ENCODE results near the gene CIDEA. TPM values are rescaled to one million over a fixed set of nuclear protein-coding genes. Genes with fewer than 3 reads are reported as not detected.

CIDEA gene
- total RNA-seq, 1 experiment from 2014 or later: not detected

DNA sequence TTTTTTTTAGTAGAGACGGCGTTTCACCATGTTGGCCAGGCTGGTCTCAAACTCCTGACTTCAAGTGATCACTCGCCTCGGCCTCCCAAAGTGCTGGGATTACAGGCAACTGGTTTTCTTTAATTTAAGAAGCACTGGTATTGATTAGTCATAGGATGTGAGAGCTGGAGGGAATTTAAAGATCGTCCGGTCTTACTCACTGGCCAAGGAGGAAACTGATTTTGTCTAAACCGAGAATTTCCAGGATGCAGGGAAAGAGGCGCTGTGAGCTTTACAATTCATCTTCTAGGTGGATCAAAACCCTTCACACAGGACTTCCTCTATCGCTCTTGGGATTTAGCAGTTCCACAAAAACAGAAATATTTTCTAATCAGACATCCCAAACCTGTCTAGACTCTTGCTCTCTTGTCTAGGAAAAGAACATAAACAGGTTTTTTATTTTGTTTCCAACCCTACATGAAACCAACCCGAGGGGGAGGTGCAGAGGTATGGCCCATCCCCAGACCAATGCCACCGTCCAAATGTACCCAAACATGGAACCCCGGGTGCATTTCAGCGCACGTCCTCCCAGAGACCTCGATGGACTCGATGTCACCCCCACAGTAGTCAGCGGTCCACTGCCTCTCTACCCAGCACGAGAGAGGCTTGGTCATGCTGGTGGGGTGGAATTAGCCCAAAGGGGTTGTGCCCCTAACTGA lies 41.4 kb downstream of the CIDEA start:
- H3K9ac ChIP-seq (ENCODE audit: low read length): no peak overlapping the region
- H3K4me2 ChIP-seq (ENCODE audit: low read depth, low read length, poor library complexity, severe bottlenecking): no peak overlapping the region
- no peaks in the 10 kb centered on the region for H3K27me3 ChIP-seq (ENCODE audit: low read length)
- H3K9me3 ChIP-seq (ENCODE audit: low read length): no peaks in the 10 kb centered on the region
- no peak overlapping the region for H2AFZ ChIP-seq (ENCODE audit: low read length)
- H3K36me3 ChIP-seq (ENCODE audit: insufficient read depth, low read length): no peaks in the 10 kb centered on the region
- no peak for DNase-seq
- H4K20me1 ChIP-seq (ENCODE audit: insufficient read depth, low read depth, low read length): no peaks in the 10 kb centered on the region
- no peaks in the 10 kb centered on the region for H3K79me2 ChIP-seq (ENCODE audit: low read length)
- no peaks in the 10 kb centered on the region for H3K9me2 ChIP-seq (replicated peaks; ENCODE audit: insufficient read depth, low read length)
- no peak overlapping the region for H3K4me3 ChIP-seq (ENCODE audit: low read length)
- no peaks in the 10 kb centered on the region for H3K4me1 ChIP-seq (ENCODE audit: low read length)
- no peak overlapping the region for H3K27ac ChIP-seq (ENCODE audit: low read length)

- H4K20me1 ChIP-seq (ENCODE audit: insufficient read depth, low read depth, low read length): no peaks in the 10 kb centered on the region
- DNase-seq: no peak
- H2AFZ ChIP-seq (ENCODE audit: low read length): no peak overlapping the region
- no peaks in the 10 kb centered on the region for H3K27me3 ChIP-seq (ENCODE audit: low read length)
- no peaks in the 10 kb centered on the region for H3K9me2 ChIP-seq (replicated peaks; ENCODE audit: insufficient read depth, low read length)
- H3K4me1 ChIP-seq (ENCODE audit: low read length): no peaks in the 10 kb centered on the region
- no peak overlapping the region for H3K4me3 ChIP-seq (ENCODE audit: low read length)
- H3K4me2 ChIP-seq (ENCODE audit: low read depth, low read length, poor library complexity, severe bottlenecking): no peak overlapping the region
- no peak overlapping the region for H3K9ac ChIP-seq (ENCODE audit: low read length)
- H3K27ac ChIP-seq (ENCODE audit: low read length): no peak overlapping the region
- H3K79me2 ChIP-seq (ENCODE audit: low read length): no peaks in the 10 kb centered on the region
- no peaks in the 10 kb centered on the region for H3K36me3 ChIP-seq (ENCODE audit: insufficient read depth, low read length)
- no peaks in the 10 kb centered on the region for H3K9me3 ChIP-seq (ENCODE audit: low read length)
Measured at GRCh38 chr18:12296087-12296403, 41.9 kb downstream of the CIDEA start.

GRCh38 chr18:12296457-12296856 lies 42.3 kb downstream of the CIDEA start:
- no peaks in the 10 kb centered on the region for H3K27me3 ChIP-seq (ENCODE audit: low read length)
- H3K4me2 ChIP-seq (ENCODE audit: low read depth, low read length, poor library complexity, severe bottlenecking): no peak overlapping the region
- H2AFZ ChIP-seq (ENCODE audit: low read length): no peak overlapping the region
- no peaks in the 10 kb centered on the region for H3K79me2 ChIP-seq (ENCODE audit: low read length)
- no peak overlapping the region for H3K9ac ChIP-seq (ENCODE audit: low read length)
- H3K36me3 ChIP-seq (ENCODE audit: insufficient read depth, low read length): no peaks in the 10 kb centered on the region
- H3K27ac ChIP-seq (ENCODE audit: low read length): no peak overlapping the region
- H3K9me2 ChIP-seq (replicated peaks; ENCODE audit: insufficient read depth, low read length): no peaks in the 10 kb centered on the region
- DNase-seq: no peak
- no peaks in the 10 kb centered on the region for H3K9me3 ChIP-seq (ENCODE audit: low read length)
- H4K20me1 ChIP-seq (ENCODE audit: insufficient read depth, low read depth, low read length): no peaks in the 10 kb centered on the region
- no peak overlapping the region for H3K4me3 ChIP-seq (ENCODE audit: low read length)
- no peaks in the 10 kb centered on the region for H3K4me1 ChIP-seq (ENCODE audit: low read length)

- Histone ChIP-seq H3K4me2 (ENCODE audit: low read depth, low read length, poor library complexity, severe bottlenecking) (no peak overlapping the region), H2AFZ (ENCODE audit: low read length) (no peak overlapping the region), H3K4me3 (ENCODE audit: low read length) (no peak overlapping the region), H4K20me1 (ENCODE audit: insufficient read depth, low read depth, low read length) (no peaks in the 10 kb centered on the region), H3K79me2 (ENCODE audit: low read length) (no peaks in the 10 kb centered on the region), H3K27ac (ENCODE audit: low read length) (no peak overlapping the region), H3K36me3 (ENCODE audit: insufficient read depth, low read length) (no peaks in the 10 kb centered on the region), H3K4me1 (ENCODE audit: low read length) (no peaks in the 10 kb centered on the region), H3K9me3 (ENCODE audit: low read length) (no peaks in the 10 kb centered on the region), H3K9ac (ENCODE audit: low read length) (no peak overlapping the region), H3K9me2 (replicated peaks; ENCODE audit: insufficient read depth, low read length) (no peaks in the 10 kb centered on the region), H3K27me3 (ENCODE audit: low read length) (no peaks in the 10 kb centered on the region)
- no peak for DNase-seq
Measured at GRCh38 chr18:12299862-12300261, 45.7 kb downstream of the CIDEA start.

DNA sequence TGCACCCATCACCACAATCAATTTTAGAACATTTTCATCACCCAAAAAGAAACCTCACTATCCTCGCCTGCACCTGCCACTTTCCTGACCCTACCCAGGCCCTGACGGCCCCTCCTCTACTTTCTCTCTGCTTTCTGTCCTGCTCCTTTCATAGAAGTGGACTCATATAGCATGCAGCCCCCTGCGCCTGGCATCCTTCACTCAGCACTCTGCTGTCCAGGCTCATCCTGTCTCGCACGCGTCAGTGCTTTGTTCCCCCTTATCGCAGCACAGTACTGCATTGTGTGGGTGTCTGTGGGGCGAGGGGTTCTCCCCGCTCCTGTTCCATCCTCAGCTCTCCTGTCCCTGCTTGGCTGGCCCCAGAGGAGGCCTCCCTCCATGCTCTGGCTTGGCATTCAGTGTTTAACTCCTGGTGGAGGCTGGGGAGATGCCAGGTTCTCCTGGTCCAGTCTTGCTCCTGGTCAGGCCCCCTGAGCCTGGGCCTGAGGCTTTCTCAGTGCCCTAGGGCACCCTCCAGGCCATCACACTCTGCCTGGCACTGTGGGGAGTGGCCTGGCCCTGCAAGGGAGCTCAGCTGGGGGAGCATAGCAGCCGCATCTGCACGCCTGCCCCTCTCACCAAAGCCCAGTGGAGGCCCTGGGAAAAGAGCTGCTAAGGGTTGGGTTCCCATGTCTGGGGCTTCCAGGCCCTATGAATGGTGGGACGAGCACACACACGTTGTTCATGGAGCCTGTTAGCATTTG lies 47.3 kb downstream of the CIDEA start:
- no peaks in the 10 kb centered on the region for H3K9me2 ChIP-seq (replicated peaks; ENCODE audit: insufficient read depth, low read length)
- no peak for DNase-seq
- no peak overlapping the region for H3K4me2 ChIP-seq (ENCODE audit: low read depth, low read length, poor library complexity, severe bottlenecking)
- no peak overlapping the region for H3K9ac ChIP-seq (ENCODE audit: low read length)
- no peaks in the 10 kb centered on the region for H3K27me3 ChIP-seq (ENCODE audit: low read length)
- no peak overlapping the region for H2AFZ ChIP-seq (ENCODE audit: low read length)
- no peaks in the 10 kb centered on the region for H3K4me1 ChIP-seq (ENCODE audit: low read length)
- H3K36me3 ChIP-seq (ENCODE audit: insufficient read depth, low read length): no peaks in the 10 kb centered on the region
- no peaks in the 10 kb centered on the region for H3K9me3 ChIP-seq (ENCODE audit: low read length)
- H3K79me2 ChIP-seq (ENCODE audit: low read length): no peaks in the 10 kb centered on the region
- no peak overlapping the region for H3K4me3 ChIP-seq (ENCODE audit: low read length)
- H4K20me1 ChIP-seq (ENCODE audit: insufficient read depth, low read depth, low read length): no peaks in the 10 kb centered on the region
- no peak overlapping the region for H3K27ac ChIP-seq (ENCODE audit: low read length)

GRCh38 chr18:12302391-12303147 lies 48.4 kb downstream of the CIDEA start:
- Histone ChIP-seq H3K27ac (ENCODE audit: low read length) (no peak overlapping the region), H4K20me1 (ENCODE audit: insufficient read depth, low read depth, low read length) (no peaks in the 10 kb centered on the region), H3K27me3 (ENCODE audit: low read length) (no peaks in the 10 kb centered on the region), H3K4me2 (ENCODE audit: low read depth, low read length, poor library complexity, severe bottlenecking) (no peak overlapping the region), H3K9me3 (ENCODE audit: low read length) (no peaks in the 10 kb centered on the region), H3K4me3 (ENCODE audit: low read length) (no peak overlapping the region), H3K36me3 (ENCODE audit: insufficient read depth, low read length) (no peaks in the 10 kb centered on the region), H3K4me1 (ENCODE audit: low read length) (no peaks in the 10 kb centered on the region), H2AFZ (ENCODE audit: low read length) (no peak overlapping the region), H3K9ac (ENCODE audit: low read length) (no peak overlapping the region), H3K9me2 (replicated peaks; ENCODE audit: insufficient read depth, low read length) (no peaks in the 10 kb centered on the region), H3K79me2 (ENCODE audit: low read length) (no peaks in the 10 kb centered on the region)
- no peak for DNase-seq

- no peaks in the 10 kb centered on the region for H3K9me2 ChIP-seq (replicated peaks; ENCODE audit: insufficient read depth, low read length)
- no peak overlapping the region for H2AFZ ChIP-seq (ENCODE audit: low read length)
- H3K4me1 ChIP-seq (ENCODE audit: low read length): no peaks in the 10 kb centered on the region
- DNase-seq: no peak
- H3K4me2 ChIP-seq (ENCODE audit: low read depth, low read length, poor library complexity, severe bottlenecking): no peak overlapping the region
- no peaks in the 10 kb centered on the region for H3K36me3 ChIP-seq (ENCODE audit: insufficient read depth, low read length)
- no peak overlapping the region for H3K4me3 ChIP-seq (ENCODE audit: low read length)
- H4K20me1 ChIP-seq (ENCODE audit: insufficient read depth, low read depth, low read length): no peaks in the 10 kb centered on the region
- no peaks in the 10 kb centered on the region for H3K9me3 ChIP-seq (ENCODE audit: low read length)
- H3K27me3 ChIP-seq (ENCODE audit: low read length): no peaks in the 10 kb centered on the region
- no peak overlapping the region for H3K9ac ChIP-seq (ENCODE audit: low read length)
- H3K79me2 ChIP-seq (ENCODE audit: low read length): no peaks in the 10 kb centered on the region
- H3K27ac ChIP-seq (ENCODE audit: low read length): no peak overlapping the region
Measured at GRCh38 chr18:12304351-12305210, 50.4 kb downstream of the CIDEA start.

GRCh38 chr18:12305211-12305610 lies 51.0 kb downstream of the CIDEA start:
- Histone ChIP-seq H3K9ac (ENCODE audit: low read length) (no peak overlapping the region), H3K27ac (ENCODE audit: low read length) (no peak overlapping the region), H3K4me2 (ENCODE audit: low read depth, low read length, poor library complexity, severe bottlenecking) (no peak overlapping the region), H3K79me2 (ENCODE audit: low read length) (no peaks in the 10 kb centered on the region), H3K27me3 (ENCODE audit: low read length) (no peaks in the 10 kb centered on the region), H3K9me2 (replicated peaks; ENCODE audit: insufficient read depth, low read length) (no peaks in the 10 kb centered on the region), H2AFZ (ENCODE audit: low read length) (no peak overlapping the region), H3K4me1 (ENCODE audit: low read length) (no peaks in the 10 kb centered on the region), H3K4me3 (ENCODE audit: low read length) (no peak overlapping the region), H4K20me1 (ENCODE audit: insufficient read depth, low read depth, low read length) (no peaks in the 10 kb centered on the region), H3K9me3 (ENCODE audit: low read length) (no peaks in the 10 kb centered on the region), H3K36me3 (ENCODE audit: insufficient read depth, low read length) (no peaks in the 10 kb centered on the region)
- DNase-seq: no peak
